OCI-LY1 (cell line): Measurements from ENCODE around the gene SLC25A28.

Experiments used
- H2AFZ ChIP-seq: fragments of 200-600 bp; sonication (generic), shearing (Covaris generic); 2 replicates; pipeline ENCODE4 v1.6.0; 2014; ENCODE audit warnings: antibody characterized with exemption, mild to moderate bottlenecking, low read length
- H3F3A ChIP-seq: fragments of 200-600 bp; sonication (generic), shearing (Covaris generic); 2 replicates; pipeline ENCODE4 v1.6.0; 2014; ENCODE audit warnings: mild to moderate bottlenecking, antibody characterized with exemption, low read length, moderate library complexity; ENCODE audit not compliant: insufficient read depth
- H3K27ac ChIP-seq: fragments of 200-600 bp; sonication (generic); 2 replicates; pipeline ENCODE4 v1.5.1; 2014; ENCODE audit warnings: low read length, mixed run types, mild to moderate bottlenecking, low read depth; ENCODE audit not compliant: poor library complexity, severe bottlenecking
- H3K27me3 ChIP-seq: fragments of 200-600 bp; sonication (generic); 2 replicates; pipeline ENCODE4 v1.6.0; 2014; ENCODE audit warnings: antibody characterized with exemption, mild to moderate bottlenecking, low read length, moderate library complexity; ENCODE audit not compliant: insufficient read depth
- H3K36me3 ChIP-seq: fragments of 200-600 bp; sonication (generic); 2 replicates; pipeline ENCODE4 v1.6.1; 2014; ENCODE audit warnings: mild to moderate bottlenecking, antibody characterized with exemption, low read length, moderate library complexity, mixed read lengths; ENCODE audit not compliant: insufficient read depth
- H3K4me1 ChIP-seq: fragments of 200-600 bp; sonication (generic); 2 replicates; pipeline ENCODE4 v1.5.1; 2014; ENCODE audit warnings: mild to moderate bottlenecking, low read length, moderate library complexity; ENCODE audit not compliant: insufficient read depth, severe bottlenecking
- H3K4me2 ChIP-seq: fragments of 200-600 bp; sonication (generic), shearing (Covaris generic); 2 replicates; pipeline ENCODE4 v1.6.1; 2014; ENCODE audit warnings: low read length
- H3K4me3 ChIP-seq: fragments of 200-600 bp; sonication (generic); 2 replicates; pipeline ENCODE4 v1.5.1; 2014; ENCODE audit warnings: low read length, low read depth, mild to moderate bottlenecking, mixed read lengths; ENCODE audit not compliant: poor library complexity, severe bottlenecking
- H3K79me2 ChIP-seq: fragments of 200-600 bp; shearing (Covaris generic); 2 replicates; pipeline ENCODE4 v1.6.1; 2016; ENCODE audit warnings: mixed run types, low read length, mixed read lengths; ENCODE audit not compliant: insufficient read depth
- H3K9ac ChIP-seq: fragments of 200-600 bp; sonication (generic), shearing (Covaris generic); 2 replicates; pipeline ENCODE4 v1.6.1; 2014; ENCODE audit warnings: mild to moderate bottlenecking, low read length, mixed read lengths
- H3K9me2 ChIP-seq: fragments of 200-600 bp; sonication (generic), shearing (Covaris generic); 2 replicates; pipeline ENCODE4 v1.6.1; 2014; ENCODE audit warnings: low read depth, mild to moderate bottlenecking, low read length, mixed read lengths
- H3K9me3 ChIP-seq: fragments of 200-600 bp; shearing (Covaris generic); 2 replicates; pipeline ENCODE4 v1.6.1; 2014; ENCODE audit warnings: low read length, mixed read lengths
- H4K20me1 ChIP-seq: fragments of 200-600 bp; sonication (generic), shearing (Covaris generic); 2 replicates; pipeline ENCODE4 v1.6.0; 2016; ENCODE audit warnings: mild to moderate bottlenecking, low read length; ENCODE audit not compliant: insufficient read depth
- EZH2 ChIP-seq: fragments of 200-600 bp; sonication (generic), shearing (Covaris generic); IDR thresholded peaks from 2 replicates; pipeline ENCODE4 v1.8.0; 2017; ENCODE audit warnings: borderline replicate concordance, mixed run types, mild to moderate bottlenecking, antibody characterized with exemption, low read length, moderate library complexity, mixed read lengths
- TF ChIP-seq, protein P1 (sequence below): fragments of 200-600 bp; sonication (generic), shearing (Covaris generic); IDR thresholded peaks from 2 replicates; pipeline ENCODE4 v1.5.1; 2017; ENCODE audit warnings: mild to moderate bottlenecking, antibody characterized with exemption, low read length, moderate library complexity, mixed read lengths

The SLC25A28 gene

DNA sequence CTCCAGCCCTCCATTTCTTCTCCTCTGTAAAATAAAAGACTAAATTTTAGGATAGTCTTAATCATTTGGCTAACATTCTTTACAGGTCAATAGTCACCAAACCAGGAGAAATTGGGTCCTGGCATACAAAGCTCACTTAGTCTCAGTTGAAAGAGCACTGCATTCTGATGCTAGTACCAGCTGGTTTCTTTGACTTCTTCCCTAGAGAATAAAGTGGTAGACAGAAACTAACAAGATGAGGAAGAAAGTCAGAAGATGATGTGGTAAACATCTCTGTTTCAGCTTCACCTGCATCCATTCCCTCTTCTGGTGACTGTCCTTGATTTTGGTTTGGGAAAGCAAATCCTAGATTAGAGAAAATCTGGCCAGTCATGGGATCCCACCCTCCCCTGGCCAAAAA lies 50.3 kb downstream of the SLC25A28 start:
- Histone ChIP-seq H3K9me2 (no peaks in the 10 kb centered on the region), H3K9me3 (no peaks in the 10 kb centered on the region), H2AFZ (no peak overlapping the region), H3K27ac (no peak overlapping the region), H3K4me1 (no peaks in the 10 kb centered on the region), H4K20me1 (no peaks in the 10 kb centered on the region), H3K36me3 (no peaks in the 10 kb centered on the region), H3K4me2 (no peak overlapping the region), H3K27me3 (no peaks in the 10 kb centered on the region), H3K4me3 (no peak overlapping the region), H3K79me2 (no peaks in the 10 kb centered on the region), H3K9ac (no peak overlapping the region), H3F3A (no peaks in the 10 kb centered on the region)
- no peak for TF ChIP-seq EZH2
- TF ChIP-seq, protein P1, sequence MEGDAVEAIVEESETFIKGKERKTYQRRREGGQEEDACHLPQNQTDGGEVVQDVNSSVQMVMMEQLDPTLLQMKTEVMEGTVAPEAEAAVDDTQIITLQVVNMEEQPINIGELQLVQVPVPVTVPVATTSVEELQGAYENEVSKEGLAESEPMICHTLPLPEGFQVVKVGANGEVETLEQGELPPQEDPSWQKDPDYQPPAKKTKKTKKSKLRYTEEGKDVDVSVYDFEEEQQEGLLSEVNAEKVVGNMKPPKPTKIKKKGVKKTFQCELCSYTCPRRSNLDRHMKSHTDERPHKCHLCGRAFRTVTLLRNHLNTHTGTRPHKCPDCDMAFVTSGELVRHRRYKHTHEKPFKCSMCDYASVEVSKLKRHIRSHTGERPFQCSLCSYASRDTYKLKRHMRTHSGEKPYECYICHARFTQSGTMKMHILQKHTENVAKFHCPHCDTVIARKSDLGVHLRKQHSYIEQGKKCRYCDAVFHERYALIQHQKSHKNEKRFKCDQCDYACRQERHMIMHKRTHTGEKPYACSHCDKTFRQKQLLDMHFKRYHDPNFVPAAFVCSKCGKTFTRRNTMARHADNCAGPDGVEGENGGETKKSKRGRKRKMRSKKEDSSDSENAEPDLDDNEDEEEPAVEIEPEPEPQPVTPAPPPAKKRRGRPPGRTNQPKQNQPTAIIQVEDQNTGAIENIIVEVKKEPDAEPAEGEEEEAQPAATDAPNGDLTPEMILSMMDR, result no peak

DNA sequence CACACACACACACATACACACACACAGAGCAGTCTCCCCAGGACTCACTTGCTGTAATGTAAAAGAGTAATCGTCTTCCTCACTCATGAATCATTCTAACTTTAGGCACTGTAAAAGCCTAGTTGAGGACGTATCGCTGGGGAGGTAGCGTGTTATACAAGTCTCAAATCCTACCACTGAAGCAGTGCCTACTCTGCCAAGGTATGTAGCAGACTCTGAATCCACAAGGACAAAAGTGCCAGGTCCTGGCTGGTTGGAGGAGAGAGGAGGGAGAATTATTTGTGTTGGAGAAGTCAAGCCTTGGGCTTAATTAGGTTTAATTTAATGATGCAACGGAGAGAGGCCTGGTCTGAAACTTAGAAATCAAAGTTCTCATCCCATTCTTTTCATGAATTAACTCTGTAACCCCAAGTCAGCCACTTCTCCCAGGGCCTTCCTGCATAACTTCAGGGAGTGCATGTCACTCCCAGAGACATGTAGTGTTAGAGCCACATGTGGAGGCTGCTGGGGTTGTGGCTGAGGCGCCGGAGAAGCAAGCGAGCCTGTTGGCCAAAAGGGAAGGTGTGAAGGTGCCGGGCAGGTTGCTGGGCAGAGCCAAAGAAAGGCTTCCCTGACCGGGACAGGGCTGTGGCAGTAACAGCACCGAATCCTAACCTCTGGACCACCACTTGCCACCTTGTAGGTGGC lies 50.8 kb downstream of the SLC25A28 start:
- Histone ChIP-seq H2AFZ (no peak overlapping the region), H3K36me3 (no peaks in the 10 kb centered on the region), H3K27me3 (no peaks in the 10 kb centered on the region), H3K4me3 (no peak overlapping the region), H3F3A (no peaks in the 10 kb centered on the region), H4K20me1 (no peaks in the 10 kb centered on the region), H3K4me2 (no peak overlapping the region), H3K9ac (no peak overlapping the region), H3K27ac (no peak overlapping the region), H3K4me1 (no peaks in the 10 kb centered on the region), H3K79me2 (no peaks in the 10 kb centered on the region), H3K9me2 (no peaks in the 10 kb centered on the region), H3K9me3 (no peaks in the 10 kb centered on the region)
- no peak for TF ChIP-seq EZH2
- TF ChIP-seq, protein P1, result no peak

DNA sequence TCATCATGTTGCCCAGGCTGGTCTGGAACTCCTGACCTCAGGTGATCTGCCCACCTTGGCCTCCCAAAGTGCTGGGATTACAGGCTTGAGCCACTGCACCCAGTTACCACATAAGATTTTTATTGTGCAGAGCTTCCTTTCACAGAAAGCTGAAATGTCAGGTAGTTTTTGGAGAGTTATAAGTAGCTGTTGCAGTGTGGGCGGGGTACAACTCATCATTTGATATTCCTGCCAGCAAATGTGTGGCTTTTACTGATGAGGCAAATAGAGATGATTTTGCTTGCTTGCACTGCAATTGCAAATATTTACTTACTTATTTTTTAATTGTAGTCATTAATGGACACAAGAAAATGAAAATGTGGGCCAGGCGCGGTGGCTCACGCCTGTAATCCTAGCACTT lies 55.1 kb downstream of the SLC25A28 start:
- no peaks in the 10 kb centered on the region for H3K36me3 ChIP-seq
- no peaks in the 10 kb centered on the region for H3K9me2 ChIP-seq
- H3F3A ChIP-seq, result no peaks in the 10 kb centered on the region
- no peak overlapping the region for H3K4me2 ChIP-seq
- H3K27me3 ChIP-seq, result no peaks in the 10 kb centered on the region
- TF ChIP-seq, protein P1, result no peak
- no peak for TF ChIP-seq EZH2
- H3K79me2 ChIP-seq, result no peaks in the 10 kb centered on the region
- H3K27ac ChIP-seq, result no peak overlapping the region
- no peaks in the 10 kb centered on the region for H4K20me1 ChIP-seq
- H2AFZ ChIP-seq, result no peak overlapping the region
- H3K4me3 ChIP-seq, result no peak overlapping the region
- H3K4me1 ChIP-seq, result no peaks in the 10 kb centered on the region
- no peaks in the 10 kb centered on the region for H3K9me3 ChIP-seq
- no peak overlapping the region for H3K9ac ChIP-seq
